Endothelial cell of umbilical vein (primary cell): ENCODE results near the gene TOP3A. TPM values are rescaled to one million over a fixed set of nuclear protein-coding genes. Genes with fewer than 3 reads are reported as not detected.

Experiments used
- BruUV-seq: library from RNA; stranded (reverse); fragments of 400-500 nt; replicated peaks from 2 replicates; lab custom pipeline; 2021; lab: Mats Ljungman, UMichigan
- CTCF ChIA-PET: fragments of 300-600, 350-600 bp; sonication (Branson Sonifier 250); formaldehyde crosslinking; loops from one replicate; lab custom pipeline; 2021; ENCODE audit warnings: antibody characterized with exemption, inconsistent platforms; lab: Charles Lee
- POLR2A ChIA-PET: fragments of 300-600, 350-600 bp; sonication (Branson Sonifier 250); formaldehyde crosslinking; loops from one replicate; lab custom pipeline; 2021; ENCODE audit warnings: antibody characterized with exemption, inconsistent platforms; lab: Charles Lee
- DNase-seq: peaks from one replicate; pipeline ENCODE4 v3.0.0-alpha.2; 2011; ENCODE audit warnings: low read depth, low spot score
- FAIRE-seq: peaks from 2 replicates; lab custom pipeline; 2011; peaks lifted over from hg19 to GRCh38; lab: Jason Lieb, UNC
- H2AFZ ChIP-seq: 2 replicates; pipeline ENCODE4 v1.6.0; 2012; ENCODE audit warnings: low read depth, low read length, control low read depth, inconsistent platforms
- H3K27ac ChIP-seq: 2 replicates; pipeline ENCODE4 v1.5.1; 2011; ENCODE audit warnings: low read depth, mild to moderate bottlenecking, control low read depth, low read length, moderate library complexity; ENCODE audit not compliant: insufficient read depth
- H3K27me3 ChIP-seq, 2 experiments: 2 replicates each; pipeline versions ENCODE4 v1.6.0 to v1.6.1; 2011; ENCODE audit warnings: low read length in 2 of 2, mixed read lengths in 1 of 2; ENCODE audit not compliant: control insufficient read depth in 2 of 2, insufficient read depth in 2 of 2
- H3K36me3 ChIP-seq, 2 experiments: 2 replicates in 1 of 2; 3 replicates in 1 of 2; pipeline ENCODE4 v1.5.1; 2011; ENCODE audit warnings: low read length in 2 of 2, mild to moderate bottlenecking in 1 of 2, moderate library complexity in 1 of 2; ENCODE audit not compliant: control insufficient read depth in 2 of 2, insufficient read depth in 2 of 2; ENCODE audit errors: extremely low read depth in 1 of 2
- H3K4me1 ChIP-seq: 3 replicates; pipeline ENCODE4 v1.5.1; 2011; ENCODE audit warnings: mild to moderate bottlenecking, low read length; ENCODE audit not compliant: control insufficient read depth, insufficient read depth; ENCODE audit errors: extremely low read depth
- H3K4me2 ChIP-seq: 2 replicates; pipeline ENCODE4 v1.6.1; 2011; ENCODE audit warnings: low read length, control low read depth, mixed read lengths; ENCODE audit not compliant: insufficient read depth
- H3K4me3 ChIP-seq, 3 experiments: fragments of 200-600 bp in 1 of 3; sonication (generic), shearing (Covaris generic) in 1 of 3; replicated peaks in 1 of 3; 2 replicates each; pipeline ENCODE4 v1.5.1; 2011 to 2016; ENCODE audit warnings: control low read depth in 3 of 3, low read length in 3 of 3, mild to moderate bottlenecking in 2 of 3, inconsistent platforms in 1 of 3, low read depth in 1 of 3, moderate library complexity in 1 of 3; ENCODE audit not compliant: insufficient read depth in 1 of 3
- H3K79me2 ChIP-seq: 2 replicates; pipeline ENCODE4 v1.6.0; 2012; ENCODE audit warnings: low read length, inconsistent platforms; ENCODE audit not compliant: control insufficient read depth, insufficient read depth
- H3K9ac ChIP-seq: replicated peaks from 2 replicates; pipeline ENCODE3; 2011; ENCODE audit warnings: low read length, control low read depth; ENCODE audit not compliant: insufficient read depth; ENCODE audit errors: extremely low read depth
- H3K9me1 ChIP-seq: replicated peaks from 3 replicates; pipeline ENCODE4 v1.6.0; 2011; ENCODE audit warnings: mild to moderate bottlenecking, low read length; ENCODE audit not compliant: control insufficient read depth, insufficient read depth; ENCODE audit errors: extremely low read depth
- H3K9me3 ChIP-seq: replicated peaks from 2 replicates; pipeline ENCODE4 v1.5.1; 2012; ENCODE audit warnings: low read length, inconsistent platforms; ENCODE audit not compliant: control insufficient read depth, insufficient read depth
- H4K20me1 ChIP-seq: replicated peaks from 2 replicates; pipeline ENCODE3; 2011; ENCODE audit warnings: mild to moderate bottlenecking, low read length; ENCODE audit not compliant: control insufficient read depth, insufficient read depth; ENCODE audit errors: extremely low read depth
- EZH2 ChIP-seq: IDR thresholded peaks from 2 replicates; pipeline ENCODE4 v1.6.1; 2012; ENCODE audit warnings: borderline replicate concordance, low read depth, mild to moderate bottlenecking, moderate library complexity, low read length, inconsistent platforms; ENCODE audit not compliant: severe bottlenecking
- FOS ChIP-seq: IDR thresholded peaks from 2 replicates; pipeline ENCODE4 v1.6.1; 2011; ENCODE audit warnings: mild to moderate bottlenecking, low read length, moderate library complexity, borderline replicate concordance; ENCODE audit not compliant: insufficient read depth
- GATA2 ChIP-seq: IDR thresholded peaks from 2 replicates; pipeline ENCODE4 v1.7.0; 2011; ENCODE audit warnings: low read depth, mild to moderate bottlenecking, moderate library complexity, mixed read lengths, low read length; ENCODE audit not compliant: insufficient read length, insufficient read depth
- JUN ChIP-seq: IDR thresholded peaks from 2 replicates; pipeline ENCODE4 v1.6.1; 2011; ENCODE audit warnings: borderline replicate concordance, low read depth; ENCODE audit not compliant: insufficient read length, insufficient read depth
- MYC ChIP-seq: IDR thresholded peaks from one replicate; pipeline ENCODE4 v1.6.1; 2011; ENCODE audit warnings: mild to moderate bottlenecking, low read depth, low read length
- POLR2A ChIP-seq: IDR thresholded peaks from 2 replicates; pipeline ENCODE4 v1.6.1; 2012; ENCODE audit warnings: low read depth, mild to moderate bottlenecking, control low read depth, low read length
- POLR2AphosphoS5 ChIP-seq: IDR thresholded peaks from 2 replicates; pipeline ENCODE4 v1.6.1; 2012; ENCODE audit warnings: low read depth, mild to moderate bottlenecking, control low read depth, low read length, moderate library complexity; ENCODE audit not compliant: insufficient read depth
- dilution Hi-C: fragments of 300-500 bp; cut with MboI; formaldehyde crosslinking; loops from one replicate; pipeline ENCODE4 v1.15.0; 2019; ENCODE audit warnings: low sequenced_read_pairs; ENCODE audit not compliant: extremely low pct_ligation_motif_present
- intact Hi-C: fragments of 100-400 bp; cut with micrococcal nuclease; formaldehyde crosslinking; loops from one replicate; pipeline ENCODE4 v1.10.0; 2022
- polyA plus RNA-seq, 4 experiments: library from polyadenylated mRNA; depleted of rRNA in 3 of 4; stranded (reverse) in 3 of 4; unstranded in 1 of 4; fragments of >200 nt; gene quantifications; 2 replicates each; pipeline versions ENCODE4 v1.2.1 to v1.2.3, GENCODE V29; 2011 to 2012; ENCODE audit warnings: missing spikeins in 1 of 4
- total RNA-seq: library from RNA; stranded (reverse); gene quantifications from 2 replicates; pipeline ENCODE4 v1.2.3, GENCODE V29; 2021
- TF ChIP-seq, protein P1 (sequence below): IDR thresholded peaks from 2 replicates; pipeline ENCODE4 v1.6.1; 2011; ENCODE audit not compliant: insufficient read depth, insufficient read length
- TF ChIP-seq, protein P2 (sequence below), 2 donors: IDR thresholded peaks; 1 replicate in 1 of 2; 2 replicates in 1 of 2; pipeline ENCODE4 v1.5.1; 2011; ENCODE audit warnings: low read length in 2 of 2, mild to moderate bottlenecking in 2 of 2, moderate library complexity in 2 of 2, control low read depth in 1 of 2, inconsistent platforms in 1 of 2, low read depth in 1 of 2; ENCODE audit not compliant: insufficient read depth in 1 of 2; ENCODE audit errors: extremely low read depth in 1 of 2

The TOP3A gene
- total and polyA plus RNA-seq, 2 donors (not counting 3 experiments of a cell fraction or from before 2014, with no cell fraction given) = 20.4 to 53.1 TPM

DNA sequence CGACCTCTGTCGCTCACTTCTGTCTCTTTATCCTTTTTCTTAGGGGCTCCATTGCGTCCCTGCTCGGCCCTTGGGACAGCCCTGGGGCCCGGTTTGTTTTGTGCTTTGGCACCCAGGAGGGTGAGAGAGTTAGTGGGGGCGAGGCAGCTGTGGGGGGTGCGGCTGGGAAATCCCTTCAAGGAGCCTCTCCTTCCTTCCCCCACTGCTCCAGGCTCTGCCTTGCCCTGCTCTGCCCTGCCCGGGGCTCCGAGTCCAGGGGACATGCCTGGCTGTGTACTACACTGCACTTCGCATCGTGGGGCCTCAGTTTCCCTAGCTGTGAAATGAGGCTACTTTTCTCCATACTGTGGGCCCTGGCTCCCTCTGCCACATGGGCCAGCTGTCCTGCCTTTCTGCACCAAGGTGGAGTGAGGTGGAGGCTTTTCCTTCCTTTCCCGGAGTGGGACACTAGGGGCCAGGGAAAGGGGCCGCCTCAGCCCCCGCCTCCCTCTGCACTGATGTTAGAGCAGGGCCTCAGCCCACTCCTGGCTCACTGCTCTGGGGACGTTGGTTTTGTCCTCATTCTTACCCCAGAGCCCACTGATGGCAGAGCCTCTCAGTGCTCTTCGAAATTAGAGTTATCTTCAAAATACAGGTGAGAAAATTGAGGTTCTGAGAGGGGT, 88.4 kb downstream of the TOP3A start:
- Histone ChIP-seq H3K27ac (peak overlapping the region; percentile 42), H3K4me1 (peaks cover 12% of the 10 kb centered on the region), H3K36me3 (no peaks in the 10 kb centered on the region), H3K9me3 (no peaks in the 10 kb centered on the region), H3K27me3 (no peaks in the 10 kb centered on the region), H2AFZ (peak overlapping the region; percentile 53), H3K9me1 (no peaks in the 10 kb centered on the region), H4K20me1 (no peaks in the 10 kb centered on the region), H3K79me2 (peaks cover 45% of the 10 kb centered on the region), H3K4me3 (peak overlapping the region; percentile 63 to 78 (median 68)), H3K4me2 (peak overlapping the region; percentile 91), H3K9ac (peak overlapping the region; percentile 84)
- dilution Hi-C loops (no loop called here), intact Hi-C loops (no loop called here)
- TSS peak; percentile 66 for BruUV-seq
- no peak for TF ChIP-seq EZH2
- TF ChIP-seq MYC = no peak
- TF ChIP-seq JUN = no peak
- TF ChIP-seq, protein P1, sequence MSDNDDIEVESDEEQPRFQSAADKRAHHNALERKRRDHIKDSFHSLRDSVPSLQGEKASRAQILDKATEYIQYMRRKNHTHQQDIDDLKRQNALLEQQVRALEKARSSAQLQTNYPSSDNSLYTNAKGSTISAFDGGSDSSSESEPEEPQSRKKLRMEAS = no peak
- no peak for TF ChIP-seq FOS
- TF ChIP-seq POLR2A = no peak
- TF ChIP-seq GATA2 = no peak
- TF ChIP-seq POLR2AphosphoS5 = no peak
- TF ChIP-seq, protein P2, sequence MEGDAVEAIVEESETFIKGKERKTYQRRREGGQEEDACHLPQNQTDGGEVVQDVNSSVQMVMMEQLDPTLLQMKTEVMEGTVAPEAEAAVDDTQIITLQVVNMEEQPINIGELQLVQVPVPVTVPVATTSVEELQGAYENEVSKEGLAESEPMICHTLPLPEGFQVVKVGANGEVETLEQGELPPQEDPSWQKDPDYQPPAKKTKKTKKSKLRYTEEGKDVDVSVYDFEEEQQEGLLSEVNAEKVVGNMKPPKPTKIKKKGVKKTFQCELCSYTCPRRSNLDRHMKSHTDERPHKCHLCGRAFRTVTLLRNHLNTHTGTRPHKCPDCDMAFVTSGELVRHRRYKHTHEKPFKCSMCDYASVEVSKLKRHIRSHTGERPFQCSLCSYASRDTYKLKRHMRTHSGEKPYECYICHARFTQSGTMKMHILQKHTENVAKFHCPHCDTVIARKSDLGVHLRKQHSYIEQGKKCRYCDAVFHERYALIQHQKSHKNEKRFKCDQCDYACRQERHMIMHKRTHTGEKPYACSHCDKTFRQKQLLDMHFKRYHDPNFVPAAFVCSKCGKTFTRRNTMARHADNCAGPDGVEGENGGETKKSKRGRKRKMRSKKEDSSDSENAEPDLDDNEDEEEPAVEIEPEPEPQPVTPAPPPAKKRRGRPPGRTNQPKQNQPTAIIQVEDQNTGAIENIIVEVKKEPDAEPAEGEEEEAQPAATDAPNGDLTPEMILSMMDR (IDR thresholded peaks at IDR 0.05; ENCODE audit: extremely low read depth in 1 of 2, insufficient read depth in 1 of 2, low read depth in 1 of 2, low read length in 2 of 2) = no peak
- DNase-seq (no peak), FAIRE-seq (peak; percentile 24)
- ChIA-PET POLR2A (no interaction called here), CTCF (interaction anchor here (0.9 kb wide), 1 partner anchor 22 kb away, joined by 3 read pairs; no protein-coding TSS in a partner anchor)
